HG02870 (cell line): ENCODE data around the gene SCIMP.
A peak's percentile ranks its signal among the peaks of the same experiment; 100 is the strongest.
"Not testable (repeated sequence)": the region's sequence is repeated elsewhere in the genome, so short reads cannot be mapped to it uniquely, and the experiment has no call there.

Experiments used
- ATAC-seq: cut with Tn5 transposase; IDR thresholded peaks from one replicate; pipeline ENCODE4 v1.9.1; 2021; ENCODE audit warnings: mild to moderate bottlenecking, moderate library complexity; ENCODE audit not compliant: unreplicated experiment

The SCIMP gene

DNA sequence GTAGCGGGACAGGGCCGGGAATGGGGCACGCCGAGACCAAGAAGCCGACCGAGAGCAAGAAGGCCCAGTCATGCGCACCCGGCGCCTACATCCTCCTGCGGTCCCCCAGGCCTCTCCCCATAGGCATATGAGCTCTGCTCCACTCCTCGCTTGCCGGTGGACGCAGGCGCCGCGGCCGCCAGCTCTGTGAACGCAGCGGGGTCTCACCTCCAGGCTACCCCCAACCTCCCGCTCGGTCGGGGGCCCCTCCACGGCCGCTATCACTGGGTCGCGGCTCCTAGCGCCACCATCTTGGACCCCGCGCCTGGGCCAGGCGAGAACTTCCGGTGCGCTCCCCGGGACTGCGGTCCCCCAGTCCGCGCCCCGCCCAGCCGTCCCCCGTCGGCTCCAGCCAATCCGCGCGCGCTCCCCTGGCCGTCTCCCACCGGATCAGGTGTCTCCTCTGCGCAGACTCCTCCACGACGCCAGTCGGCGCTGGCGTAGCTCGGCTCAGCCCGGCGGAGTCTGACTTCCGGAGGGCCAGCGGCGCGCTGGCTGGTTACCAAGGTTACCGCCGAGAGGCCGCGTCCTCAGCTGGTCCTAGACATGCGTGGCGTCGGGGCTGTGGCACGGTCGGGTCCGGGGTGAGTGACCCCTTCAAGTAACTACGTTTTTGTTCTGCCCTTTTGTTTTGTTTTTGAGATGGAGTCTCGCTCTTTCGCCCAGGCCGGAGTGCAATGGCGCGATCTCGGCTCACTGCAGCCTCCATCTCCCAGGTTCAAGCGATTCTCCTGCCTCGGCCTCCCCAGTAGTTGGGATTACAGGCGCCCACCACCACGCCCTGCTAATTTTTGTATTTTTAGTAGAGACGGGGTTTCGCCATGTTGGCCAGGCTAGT, 42.9 kb downstream of the SCIMP start, which contains the start of gene ZNF594:
Gene ZNF594, minus strand, starts transcription at position 328 of the 877 bp plus-strand sequence. CDS start 7,612 bp downstream, outside the sequence.
- peak; percentile 93 for ATAC-seq

DNA sequence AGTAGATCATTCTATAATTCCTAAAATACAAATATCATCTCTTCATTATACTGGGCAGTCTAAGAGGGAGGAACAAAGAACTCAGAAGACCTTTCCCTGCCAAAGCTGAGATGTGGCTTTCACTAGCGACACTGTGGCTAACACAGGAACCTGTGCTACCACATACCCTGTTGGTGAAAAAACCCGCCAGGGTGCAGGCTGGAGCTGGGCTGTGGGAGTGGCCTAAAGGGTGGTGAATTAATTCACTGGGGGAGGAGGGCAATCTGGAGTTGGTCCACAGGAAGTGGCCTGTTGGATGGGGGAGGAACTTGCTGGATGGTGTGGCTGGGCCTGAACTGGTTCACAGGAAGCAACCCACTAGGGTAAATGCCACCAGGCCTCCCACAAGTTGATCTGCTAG, 50.4 kb downstream of the SCIMP start:
- ATAC-seq: no peak

DNA sequence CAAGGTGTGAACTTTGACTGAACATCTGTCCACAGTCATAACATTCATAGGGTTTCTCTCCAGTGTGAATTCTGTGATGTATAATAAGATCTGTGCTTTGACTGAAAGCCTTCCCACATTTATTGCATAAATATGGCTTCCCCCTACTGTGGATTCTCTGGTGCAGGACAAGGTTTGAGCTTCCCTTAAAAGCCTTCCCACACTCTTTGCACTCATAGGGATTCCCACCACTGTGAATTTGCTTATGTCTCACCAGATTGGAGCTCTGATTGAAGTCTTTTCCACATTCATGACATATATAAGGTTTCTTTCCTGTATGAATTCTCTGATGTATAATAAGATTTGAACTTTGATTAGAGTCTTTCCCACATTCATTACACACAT, 51.3 kb downstream of the SCIMP start:
- no peak for ATAC-seq

DNA sequence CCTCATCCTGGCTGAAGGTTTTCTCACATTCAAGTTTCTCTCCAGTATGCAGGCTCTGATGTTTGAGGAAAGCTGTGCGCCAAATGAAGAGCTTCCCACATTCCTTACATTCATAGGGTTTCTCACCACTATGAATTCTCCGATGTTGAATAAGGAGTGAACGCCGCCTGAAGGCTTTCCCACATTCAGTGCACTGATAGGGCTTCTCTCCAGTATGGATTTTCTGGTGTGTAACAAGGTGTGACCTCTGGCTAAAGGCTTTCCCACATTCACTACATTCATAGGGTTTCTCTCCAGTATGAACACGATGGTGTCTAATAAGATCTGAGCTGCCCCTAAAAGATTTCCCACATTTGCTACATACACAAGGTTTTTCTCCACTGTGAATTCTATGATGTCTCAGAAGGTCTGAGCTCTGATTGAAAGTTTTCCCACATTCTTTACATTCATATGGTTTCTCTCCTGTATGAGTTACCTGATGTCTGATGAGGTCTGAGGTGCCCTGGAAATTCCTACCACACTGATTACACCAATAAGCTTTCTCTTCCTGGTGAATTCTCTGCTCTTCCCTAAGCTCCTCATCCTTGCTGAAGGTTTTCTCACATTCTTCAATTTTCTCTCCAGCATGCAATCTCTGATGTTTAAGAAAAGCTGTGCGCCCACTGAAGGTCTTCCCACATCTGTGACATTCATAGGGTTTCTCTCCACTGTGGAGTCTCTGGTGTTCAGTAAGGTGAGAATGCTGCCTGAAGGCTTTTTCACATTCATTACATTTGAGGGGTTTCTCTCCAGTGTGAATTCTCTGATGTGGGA, 51.9 kb downstream of the SCIMP start:
- no peak for ATAC-seq

DNA sequence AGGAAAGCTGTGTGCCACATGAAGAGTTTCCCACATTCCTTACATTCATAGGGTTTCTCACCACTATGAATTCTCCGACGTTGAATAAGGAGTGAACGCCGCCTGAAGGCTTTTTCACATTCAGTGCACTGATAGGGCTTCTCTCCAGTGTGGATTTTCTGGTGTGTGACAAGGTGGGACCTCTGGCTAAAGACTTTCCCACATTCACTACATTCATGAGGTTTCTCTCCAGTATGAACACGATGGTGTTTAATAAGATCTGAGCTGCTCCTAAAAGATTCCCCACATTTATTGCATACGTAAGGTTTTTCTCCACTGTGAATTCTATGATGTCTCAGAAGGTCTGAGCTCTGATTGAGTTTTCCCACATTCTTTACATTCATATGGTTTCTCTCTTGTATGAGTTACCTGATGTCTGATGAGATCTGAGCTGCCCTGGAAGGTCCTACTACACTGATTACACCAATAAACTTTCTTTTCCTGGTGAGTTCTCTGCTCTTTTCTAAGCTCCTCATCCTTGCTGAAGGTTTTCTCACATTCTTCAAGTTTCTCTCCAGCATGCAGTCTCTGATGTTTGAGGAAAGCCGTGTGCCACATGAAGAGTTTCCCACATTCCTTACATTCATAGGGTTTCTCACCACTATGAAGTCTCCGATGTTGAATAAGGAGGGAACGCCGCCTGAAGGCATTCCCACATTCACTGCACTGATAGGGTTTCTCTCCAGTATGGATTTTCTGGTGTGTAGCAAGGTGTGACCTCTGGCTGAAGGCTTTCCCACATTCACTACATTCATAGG, 53.0 kb downstream of the SCIMP start:
- no peak for ATAC-seq

DNA sequence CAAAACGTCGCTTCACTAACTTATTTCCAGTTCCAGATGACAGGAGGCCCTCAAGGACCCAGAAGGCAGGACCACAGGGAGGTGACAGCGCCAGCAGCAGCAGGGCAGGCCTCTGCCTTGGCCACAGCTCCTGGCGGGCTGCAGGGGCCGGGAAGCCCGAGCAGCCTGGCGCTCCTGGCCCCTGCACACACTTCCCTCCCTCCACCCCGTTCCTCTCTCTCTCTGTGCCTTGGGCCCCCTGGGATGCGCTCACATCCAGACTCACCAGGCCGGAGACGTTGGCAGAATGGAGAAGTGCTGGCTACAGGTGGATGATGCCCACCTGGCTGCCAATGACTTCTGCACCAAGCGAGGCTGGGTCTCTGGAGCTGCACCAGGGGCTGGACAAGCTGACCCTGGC, 55.7 kb downstream of the SCIMP start:
- no peak for ATAC-seq

DNA sequence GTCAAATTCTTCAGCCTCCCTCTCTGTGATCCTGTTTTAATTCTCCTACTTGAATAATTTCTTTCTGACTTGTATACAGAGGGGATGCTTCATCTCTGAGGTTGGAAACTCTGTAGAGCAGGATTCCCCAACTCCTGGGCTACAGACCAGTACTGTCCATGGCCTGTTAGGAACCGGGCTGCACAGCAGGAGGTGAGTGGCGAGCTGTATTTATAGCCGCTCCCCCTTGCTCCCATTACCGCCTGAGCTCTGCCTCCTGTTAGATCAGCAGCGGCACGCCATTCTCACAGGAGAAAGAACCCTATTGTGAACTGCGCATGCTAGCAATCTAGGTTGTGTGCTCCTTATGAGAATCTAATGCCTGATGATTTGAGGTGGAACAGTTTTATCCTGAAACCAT, 59.6 kb downstream of the SCIMP start:
- ATAC-seq: not testable (repeated sequence)

DNA sequence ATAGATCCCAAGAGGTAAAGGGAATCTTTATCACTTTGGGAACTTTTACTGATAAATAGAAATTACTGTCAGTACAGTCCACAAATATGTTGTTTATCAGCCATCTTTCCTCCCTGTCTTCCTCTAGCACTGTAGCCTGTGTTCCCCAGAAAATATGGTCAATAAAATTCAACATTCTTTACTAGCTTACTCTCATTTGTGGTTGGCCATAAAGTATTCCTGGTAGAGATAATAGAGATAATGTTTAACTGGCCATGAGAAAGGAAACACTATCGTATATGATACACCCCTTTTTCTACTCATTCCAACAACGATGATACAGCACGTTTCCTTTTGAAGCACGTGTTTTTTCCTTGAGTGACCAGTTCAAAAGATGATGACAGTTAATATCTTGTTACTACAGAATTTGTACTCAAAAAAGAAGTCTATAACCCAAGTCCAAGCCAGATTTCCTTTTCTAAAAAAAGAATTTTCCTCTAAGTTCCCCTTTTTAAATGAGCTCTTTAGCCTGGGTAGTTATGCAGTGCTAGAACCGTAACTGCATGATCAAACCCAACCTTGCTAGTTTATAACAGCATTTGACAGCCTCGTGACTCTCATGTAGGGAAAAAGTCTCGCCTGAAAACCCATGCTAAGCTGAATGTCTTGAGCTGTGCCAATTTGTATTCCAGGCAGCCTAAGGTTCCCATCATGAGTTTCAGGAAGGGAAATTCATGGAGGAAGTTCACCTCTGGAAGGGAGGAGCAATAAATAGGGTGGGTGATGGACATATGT, 68.7 kb downstream of the SCIMP start:
- ATAC-seq: not testable (repeated sequence)

DNA sequence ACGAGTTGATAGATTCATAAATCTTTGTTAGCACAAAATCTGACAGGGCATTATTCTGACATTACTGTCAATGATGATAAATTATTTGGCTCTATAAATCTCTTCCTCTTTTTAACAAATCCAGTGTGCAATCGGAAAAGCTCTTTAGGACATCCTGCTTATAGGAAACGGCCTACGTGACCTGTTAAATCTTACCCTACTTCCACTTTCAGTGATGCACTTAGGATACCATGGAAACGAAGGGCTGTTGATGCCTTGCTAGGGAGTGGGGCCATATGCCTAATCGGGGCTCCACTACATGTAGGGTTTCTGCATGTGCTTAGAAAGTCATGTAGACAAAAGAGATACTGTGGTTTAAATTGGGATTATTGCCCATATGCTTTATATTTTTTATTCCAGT, 70.2 kb downstream of the SCIMP start:
- ATAC-seq: no peak

DNA sequence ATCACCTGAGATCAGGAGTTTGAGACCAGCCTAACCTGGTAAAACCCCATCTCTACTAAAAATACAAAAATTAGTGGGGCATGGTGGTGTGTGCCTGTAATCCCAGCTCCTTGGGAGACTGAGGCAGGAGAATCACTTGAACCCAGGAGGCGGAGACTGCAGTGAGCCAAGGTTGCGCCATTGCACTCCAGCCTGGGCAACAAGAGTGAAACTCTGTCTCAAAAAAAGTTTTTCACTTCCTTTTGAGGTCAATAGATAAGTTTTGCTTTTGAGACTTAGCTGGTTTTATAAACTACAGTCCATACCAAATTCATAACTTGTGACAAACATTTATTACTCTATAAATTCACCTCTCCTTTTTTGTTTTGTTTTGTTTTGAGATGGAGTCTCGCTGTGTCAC, 72.9 kb downstream of the SCIMP start:
- not testable (repeated sequence) for ATAC-seq

DNA sequence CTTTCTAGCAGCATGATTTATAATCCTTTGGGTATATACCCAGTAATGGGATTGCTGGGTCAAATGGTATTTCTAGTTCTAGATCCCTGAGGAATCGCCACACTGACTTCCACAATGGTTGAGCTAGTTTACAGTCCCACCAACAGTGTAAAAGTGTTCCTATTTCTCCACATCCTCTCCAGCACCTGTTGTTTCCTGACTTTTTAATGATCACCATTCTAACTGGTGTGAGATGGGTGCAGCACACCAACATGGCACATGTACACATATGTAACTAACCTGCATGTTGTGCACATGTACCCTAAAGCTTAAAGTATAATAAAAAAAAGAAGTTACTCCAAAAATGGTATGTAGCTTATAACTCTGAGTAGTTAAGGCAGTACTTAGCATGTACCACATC, 74.0 kb downstream of the SCIMP start:
- not testable (repeated sequence) for ATAC-seq
